ENCODE measurements around the gene CSF1.
"Not testable (repeated sequence)": the region's sequence is repeated elsewhere in the genome, so short reads cannot be mapped to it uniquely, and the experiment has no call there.

Gene CSF1, protein sequence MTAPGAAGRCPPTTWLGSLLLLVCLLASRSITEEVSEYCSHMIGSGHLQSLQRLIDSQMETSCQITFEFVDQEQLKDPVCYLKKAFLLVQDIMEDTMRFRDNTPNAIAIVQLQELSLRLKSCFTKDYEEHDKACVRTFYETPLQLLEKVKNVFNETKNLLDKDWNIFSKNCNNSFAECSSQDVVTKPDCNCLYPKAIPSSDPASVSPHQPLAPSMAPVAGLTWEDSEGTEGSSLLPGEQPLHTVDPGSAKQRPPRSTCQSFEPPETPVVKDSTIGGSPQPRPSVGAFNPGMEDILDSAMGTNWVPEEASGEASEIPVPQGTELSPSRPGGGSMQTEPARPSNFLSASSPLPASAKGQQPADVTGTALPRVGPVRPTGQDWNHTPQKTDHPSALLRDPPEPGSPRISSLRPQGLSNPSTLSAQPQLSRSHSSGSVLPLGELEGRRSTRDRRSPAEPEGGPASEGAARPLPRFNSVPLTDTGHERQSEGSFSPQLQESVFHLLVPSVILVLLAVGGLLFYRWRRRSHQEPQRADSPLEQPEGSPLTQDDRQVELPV

DNA sequence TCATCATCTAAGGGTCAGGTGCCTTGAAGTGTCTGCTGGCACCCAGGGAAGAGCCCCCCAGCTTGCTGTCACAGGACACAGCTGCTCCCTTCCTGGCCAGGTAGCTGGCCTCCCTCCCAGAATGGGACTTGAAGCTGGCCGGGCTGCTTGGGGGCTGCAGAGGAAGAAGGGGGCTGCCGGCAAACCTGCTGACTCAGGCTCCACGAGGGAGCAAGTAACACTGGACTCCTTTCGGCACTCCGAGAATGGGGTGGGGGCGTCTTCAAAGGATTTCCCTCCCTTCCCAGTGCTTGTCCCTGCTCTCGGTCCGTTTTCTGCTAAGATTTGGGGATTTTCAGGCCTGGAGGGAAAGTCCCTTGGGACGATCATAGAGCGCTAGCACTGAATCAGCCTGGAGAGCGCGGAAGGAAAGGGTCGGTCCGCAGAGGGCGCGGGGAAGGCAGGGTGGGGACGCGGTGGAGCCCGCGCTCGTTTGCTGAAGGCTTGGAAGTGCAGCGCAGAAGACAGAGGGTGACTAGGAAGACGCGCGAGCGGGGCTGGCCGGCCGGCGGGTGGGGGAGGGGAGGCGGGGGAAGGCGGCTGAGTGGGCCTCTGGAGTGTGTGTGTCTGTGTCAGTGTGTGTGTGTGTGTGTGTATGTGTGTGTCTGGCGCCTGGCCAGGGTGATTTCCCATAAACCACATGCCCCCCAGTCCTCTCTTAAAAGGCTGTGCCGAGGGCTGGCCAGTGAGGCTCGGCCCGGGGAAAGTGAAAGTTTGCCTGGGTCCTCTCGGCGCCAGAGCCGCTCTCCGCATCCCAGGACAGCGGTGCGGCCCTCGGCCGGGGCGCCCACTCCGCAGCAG is at the start of gene CSF1:
TSS of gene CSF1 (plus strand) at position 727 of the 840 bp plus-strand sequence. CDS start 175 bp downstream, outside the sequence.
- DNase-seq (ENCODE audit: low spot score), result peak; percentile 62

DNA sequence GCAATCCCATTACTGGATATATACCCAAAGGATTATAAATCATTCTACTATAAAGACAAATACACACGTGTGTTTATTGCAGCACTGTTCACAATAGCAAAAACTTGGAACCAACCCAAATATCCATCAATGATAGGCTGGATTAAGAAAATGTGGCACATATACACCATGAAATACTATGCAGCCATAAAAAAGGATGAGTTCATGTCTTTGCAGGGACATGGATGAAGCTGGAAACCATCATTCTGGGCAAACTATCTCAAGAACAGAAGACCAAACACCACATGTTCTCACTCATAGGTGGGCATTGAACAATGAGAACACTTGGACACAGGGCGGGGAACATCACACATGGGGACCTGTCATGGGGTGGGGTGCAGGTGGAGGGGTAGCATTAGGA is 49.0 kb upstream of the CSF1 start:
- not testable (repeated sequence) for DNase-seq (ENCODE audit: low spot score)

DNA sequence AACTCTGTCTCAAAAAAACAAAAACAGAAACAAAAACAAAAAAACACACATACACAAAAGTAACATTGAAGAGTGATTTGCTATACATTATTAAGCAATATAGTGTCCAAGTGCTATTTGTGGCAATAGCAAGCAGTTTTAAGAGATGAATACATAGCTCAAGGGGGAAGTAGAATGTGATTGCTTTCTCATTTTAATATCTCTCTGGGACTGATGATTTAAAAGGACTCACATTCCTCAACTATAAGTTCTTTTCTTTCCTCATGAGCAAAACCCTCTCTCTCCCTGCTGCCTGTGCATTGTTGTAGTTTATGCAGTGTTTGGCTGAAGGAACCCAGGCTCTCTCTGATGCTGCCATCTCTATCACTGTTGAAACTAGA is 47.0 kb upstream of the CSF1 start:
- DNase-seq (ENCODE audit: low spot score), result no peak

DNA sequence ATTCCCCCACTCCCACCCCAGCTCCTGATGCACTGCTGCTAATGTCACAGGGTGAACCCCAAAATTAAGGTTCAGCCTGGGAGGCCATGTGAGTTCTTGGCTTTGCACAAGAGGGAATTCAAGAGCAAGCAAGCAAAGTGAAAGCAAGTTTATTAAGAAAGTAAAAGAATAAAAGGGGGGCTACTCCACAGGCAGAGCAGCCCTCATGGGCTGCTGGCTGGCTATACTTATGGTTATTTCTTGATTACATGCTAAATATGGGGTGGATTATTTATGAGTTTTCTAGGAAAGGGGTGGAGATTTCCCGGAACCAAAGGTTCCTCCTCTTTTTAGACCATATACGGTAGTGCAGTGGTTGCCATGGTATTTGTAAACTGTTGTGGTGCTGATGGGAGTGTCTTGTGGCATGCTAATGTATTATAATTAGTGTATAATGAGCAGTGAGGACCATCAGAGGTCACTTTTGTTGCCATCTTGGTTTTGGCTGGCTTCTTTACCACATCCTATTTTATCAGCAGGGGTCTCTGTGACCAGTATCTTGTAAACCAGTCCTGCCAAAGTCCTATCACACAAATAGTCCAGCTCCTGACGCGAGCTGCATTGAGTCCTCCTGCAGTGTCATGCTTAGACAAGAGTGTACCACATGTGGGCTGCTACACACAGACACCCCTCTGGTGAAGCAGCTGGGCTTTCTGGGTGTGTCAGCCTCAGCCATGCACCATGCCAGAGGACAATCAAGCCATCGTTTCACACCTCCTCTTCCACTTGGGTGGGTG is 46.4 kb upstream of the CSF1 start:
- no peak for DNase-seq (ENCODE audit: low spot score)

DNA sequence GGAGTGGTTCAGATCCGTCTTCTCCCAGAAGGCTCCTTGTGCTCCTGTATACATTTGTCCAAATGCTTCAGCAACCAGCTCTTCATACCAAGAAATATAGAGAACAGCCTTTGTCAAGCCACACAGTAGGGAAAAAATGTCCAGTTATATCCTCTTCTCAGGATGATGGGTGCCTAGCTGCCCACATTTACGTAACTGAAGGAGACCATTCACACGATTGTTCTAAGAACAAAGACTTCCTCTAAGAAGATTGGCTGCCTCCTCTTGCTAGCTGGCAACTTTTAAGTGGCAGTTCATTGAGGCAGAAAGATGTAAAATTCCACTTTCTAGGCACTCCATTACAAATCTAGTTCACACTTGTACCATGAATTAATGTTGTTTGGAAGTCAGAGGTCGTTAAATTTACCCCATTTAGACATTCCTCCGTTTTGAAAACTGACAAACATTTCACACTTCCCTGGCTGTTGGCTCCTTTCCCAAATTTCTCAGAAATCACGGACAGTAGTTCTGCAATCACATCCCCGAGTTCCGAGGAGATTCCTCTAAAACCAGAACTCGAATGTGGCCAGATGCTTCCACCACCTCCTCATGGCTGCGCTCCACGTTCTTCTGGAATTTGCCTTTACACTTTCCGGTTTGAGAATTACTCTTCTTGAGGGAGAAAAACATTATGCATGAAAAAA is 45.6 kb upstream of the CSF1 start:
- DNase-seq (ENCODE audit: low spot score), result no peak

DNA sequence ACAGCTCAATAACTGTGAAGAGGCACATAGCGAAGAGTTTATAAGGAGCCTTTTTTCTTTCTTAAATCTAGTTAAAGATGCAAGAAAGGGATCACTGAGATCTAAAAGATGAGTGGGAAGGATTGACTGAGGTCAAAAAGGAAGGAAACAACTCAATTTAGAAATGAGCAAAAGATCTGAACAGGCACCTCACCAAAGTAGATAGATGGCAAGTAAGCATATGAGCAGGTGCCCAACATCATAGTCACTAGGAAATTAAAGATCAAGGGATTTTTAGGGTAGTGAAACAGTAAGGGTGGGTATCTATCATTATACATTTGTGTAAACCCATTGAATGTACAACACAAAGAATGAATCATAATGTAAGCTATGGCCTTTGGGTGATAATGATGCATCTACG is 44.6 kb upstream of the CSF1 start:
- DNase-seq (ENCODE audit: low spot score), result no peak

DNA sequence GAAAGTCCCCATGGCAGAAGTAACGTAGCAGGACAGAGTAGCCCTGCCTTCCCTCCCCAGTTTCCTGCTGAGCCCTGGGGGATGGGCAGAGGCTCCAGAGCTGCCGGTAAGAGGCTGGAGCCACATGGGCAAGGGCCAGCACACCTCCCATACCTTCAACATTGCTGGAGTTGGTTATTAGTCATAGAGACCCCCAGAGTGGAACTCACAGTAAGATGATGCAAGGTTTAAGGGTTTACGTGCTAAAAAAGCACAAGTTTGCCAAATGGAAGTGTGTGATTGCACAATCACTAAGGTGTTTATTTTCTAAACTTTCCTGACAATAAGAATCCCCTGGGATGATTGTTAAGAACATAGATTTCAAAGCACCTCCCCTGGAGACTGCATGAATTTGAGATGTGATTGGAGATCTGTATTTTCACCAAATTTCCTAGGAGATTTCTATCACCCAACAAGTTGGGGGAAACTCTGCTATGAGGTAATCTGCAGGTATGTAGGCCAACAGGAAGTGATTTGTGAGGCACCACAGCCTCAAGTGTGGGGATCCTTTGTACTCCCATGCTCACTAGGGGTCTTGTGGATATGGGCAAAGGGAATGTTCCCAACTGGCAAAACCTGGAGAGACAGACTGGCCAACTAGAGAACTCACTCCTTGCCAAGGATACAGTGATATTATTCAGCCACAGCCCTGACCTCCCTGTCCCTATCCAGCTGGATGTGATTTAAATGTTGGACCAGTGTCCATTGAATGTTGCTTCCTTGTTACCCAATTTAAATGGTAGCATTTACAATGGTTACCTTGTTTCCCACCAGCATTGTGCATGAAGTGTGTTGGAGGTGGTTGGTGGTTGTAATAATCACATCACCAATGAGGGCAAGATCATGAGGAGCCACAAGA is 37.1 kb upstream of the CSF1 start:
- no peak for DNase-seq (ENCODE audit: low spot score)

DNA sequence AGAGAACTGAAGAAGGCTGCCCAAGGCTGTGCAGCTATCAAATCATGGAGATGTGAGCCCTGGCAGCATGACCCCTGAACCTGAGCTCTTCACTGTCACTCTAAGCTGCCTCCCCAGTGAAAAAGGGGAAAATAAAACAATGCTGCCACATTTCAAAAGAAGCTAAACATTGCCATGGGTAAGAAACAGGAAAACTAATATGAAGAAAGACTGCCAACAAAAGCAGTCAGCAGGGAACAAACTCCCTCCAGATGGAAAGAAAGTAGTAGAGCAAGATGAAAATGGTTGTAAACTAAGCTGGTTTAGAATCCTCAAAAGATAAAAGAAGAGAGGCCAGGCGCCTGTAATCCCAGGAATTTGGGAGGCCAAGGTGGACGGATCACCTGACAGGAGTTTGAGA is 36.2 kb upstream of the CSF1 start:
- DNase-seq (ENCODE audit: low spot score), result no peak

DNA sequence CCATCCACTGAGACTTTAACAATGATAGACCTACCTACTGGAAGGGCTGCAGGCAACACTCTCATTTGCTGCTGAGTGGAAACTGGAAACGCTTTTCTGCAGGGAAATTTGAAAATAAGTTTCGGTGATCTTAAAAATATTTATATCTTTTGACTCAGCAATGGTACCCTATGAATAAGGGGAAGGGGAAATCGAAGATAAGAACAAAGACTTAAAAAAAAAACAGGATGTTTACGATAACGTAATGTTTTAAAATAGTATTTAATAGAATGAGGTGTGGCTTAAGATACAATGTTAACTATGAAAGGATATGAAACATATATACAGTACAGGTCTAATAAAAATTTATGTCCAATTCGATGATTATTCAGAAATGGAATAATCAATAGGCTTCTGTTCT is 34.8 kb upstream of the CSF1 start:
- DNase-seq (ENCODE audit: low spot score), result no peak

DNA sequence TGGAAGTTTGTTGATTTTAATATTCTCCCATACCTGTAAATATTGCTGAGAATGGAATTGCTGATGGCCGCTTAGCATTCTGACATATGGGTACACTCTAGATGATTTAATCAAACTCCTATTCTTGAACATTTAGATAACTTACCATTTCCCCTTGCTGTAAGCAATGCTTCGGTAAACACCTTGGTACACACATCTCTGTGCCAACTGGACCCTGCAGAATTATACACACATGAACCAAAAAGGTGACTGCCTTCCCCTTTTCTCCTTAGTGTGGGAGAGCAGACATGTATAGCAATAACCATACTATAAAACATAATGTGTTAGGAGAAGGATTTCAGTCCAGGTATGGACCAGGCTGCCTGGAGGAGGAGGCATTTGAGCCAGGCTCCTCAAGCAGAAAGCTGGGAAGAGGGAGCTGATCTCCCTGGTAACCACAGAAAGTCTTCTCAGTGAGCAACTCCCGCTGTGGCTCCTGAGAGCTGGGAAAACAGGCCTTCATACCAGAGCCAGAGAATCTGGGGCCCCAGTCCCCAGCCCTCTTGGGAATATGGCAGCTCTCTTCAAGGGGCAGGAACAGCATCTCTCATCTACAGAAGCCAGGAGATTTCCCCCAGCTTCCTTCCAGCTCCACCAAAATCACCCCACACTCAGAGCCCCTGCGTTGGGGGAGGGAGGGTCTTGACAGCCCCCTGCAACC is 33.9 kb upstream of the CSF1 start:
- no peak for DNase-seq (ENCODE audit: low spot score)

DNA sequence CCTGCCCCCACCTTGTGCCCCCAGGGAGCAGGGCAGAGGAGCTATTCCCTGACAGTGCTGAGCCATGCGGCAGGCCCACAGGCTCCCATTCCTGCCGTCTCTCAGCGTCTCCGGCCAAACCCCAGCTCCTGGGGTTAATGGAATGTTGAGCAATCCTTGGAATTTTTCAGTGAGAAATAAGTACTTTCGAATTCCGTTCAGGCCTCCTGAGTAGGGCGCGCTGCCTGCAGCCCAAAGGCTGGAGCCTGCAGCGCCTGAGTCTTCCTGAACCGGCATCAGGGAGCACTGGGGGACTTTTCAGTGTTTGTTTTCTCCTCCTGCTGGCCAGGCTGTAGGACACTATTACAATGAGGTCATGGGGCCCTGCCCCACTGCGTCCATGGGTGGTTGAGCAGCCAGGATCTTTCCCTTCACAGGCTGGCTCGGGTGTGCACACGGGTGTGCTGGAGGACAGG is 33.3 kb upstream of the CSF1 start:
- DNase-seq (ENCODE audit: low spot score), result peak; percentile 40

DNA sequence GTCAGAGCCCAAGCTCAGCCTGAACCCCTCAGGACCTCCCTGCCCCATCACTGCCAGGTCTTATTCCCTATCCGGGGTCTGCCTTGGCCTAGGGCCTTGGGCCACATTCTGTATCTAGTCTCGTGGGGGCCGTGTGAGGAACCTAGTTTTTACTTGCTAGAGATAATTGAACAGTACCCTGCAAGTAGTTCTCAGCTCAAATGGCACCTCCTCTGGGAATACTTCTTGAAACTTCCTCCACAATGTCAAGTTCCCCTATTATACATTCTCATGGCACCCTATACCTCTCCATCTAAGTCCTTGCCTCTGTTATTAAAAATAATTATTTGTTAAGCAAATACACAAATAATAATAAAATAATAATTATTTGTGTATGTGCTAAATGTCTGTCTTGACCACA is 32.9 kb upstream of the CSF1 start:
- DNase-seq (ENCODE audit: low spot score), result no peak

DNA sequence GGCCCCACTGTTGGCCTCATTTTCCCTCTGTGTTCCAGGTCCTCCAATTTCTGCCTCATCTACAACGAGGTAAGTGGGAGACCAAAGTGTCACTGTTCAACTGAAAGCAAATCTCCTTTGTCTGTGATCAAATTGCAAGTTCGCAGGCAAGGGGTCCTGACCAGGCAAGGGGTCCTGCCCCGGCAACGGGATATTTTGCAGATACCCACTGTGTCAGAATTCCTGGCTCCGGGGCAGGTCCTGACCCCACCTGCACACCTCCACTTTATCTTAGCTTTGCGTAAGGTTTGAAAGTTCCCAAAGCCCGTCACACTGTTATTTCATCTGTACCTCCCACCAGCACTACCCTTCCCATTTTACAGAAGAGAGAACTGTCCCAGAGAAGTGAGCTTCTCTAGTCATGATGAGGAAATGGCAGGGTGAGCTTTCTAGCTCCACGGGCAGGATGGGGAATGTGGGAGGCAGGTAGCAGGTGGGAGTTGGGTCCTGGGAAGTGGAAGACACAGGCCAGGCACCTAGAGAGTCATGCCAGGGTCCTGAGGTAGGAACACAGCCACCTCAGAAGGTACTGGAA is 32.0 kb upstream of the CSF1 start:
- no peak for DNase-seq (ENCODE audit: low spot score)

DNA sequence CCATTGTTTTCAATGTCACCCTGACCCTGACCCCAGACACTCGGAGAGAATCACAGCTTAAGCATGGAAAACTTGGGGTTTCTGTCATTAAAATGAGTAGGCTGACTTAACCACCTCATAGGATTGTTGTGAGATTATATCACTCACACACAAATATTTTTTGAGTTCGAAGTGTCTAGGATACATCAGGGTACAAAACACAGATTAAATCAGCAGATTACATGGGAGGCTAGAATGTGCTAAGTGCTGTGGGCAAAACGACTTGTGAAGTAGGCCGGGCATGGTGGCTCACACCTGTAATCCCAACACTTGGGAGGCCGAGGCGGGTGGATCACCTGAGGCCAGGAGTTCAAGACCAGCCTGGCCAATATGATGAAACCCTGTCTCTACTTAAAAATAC is 31.3 kb upstream of the CSF1 start:
- not testable (repeated sequence) for DNase-seq (ENCODE audit: low spot score)

DNA sequence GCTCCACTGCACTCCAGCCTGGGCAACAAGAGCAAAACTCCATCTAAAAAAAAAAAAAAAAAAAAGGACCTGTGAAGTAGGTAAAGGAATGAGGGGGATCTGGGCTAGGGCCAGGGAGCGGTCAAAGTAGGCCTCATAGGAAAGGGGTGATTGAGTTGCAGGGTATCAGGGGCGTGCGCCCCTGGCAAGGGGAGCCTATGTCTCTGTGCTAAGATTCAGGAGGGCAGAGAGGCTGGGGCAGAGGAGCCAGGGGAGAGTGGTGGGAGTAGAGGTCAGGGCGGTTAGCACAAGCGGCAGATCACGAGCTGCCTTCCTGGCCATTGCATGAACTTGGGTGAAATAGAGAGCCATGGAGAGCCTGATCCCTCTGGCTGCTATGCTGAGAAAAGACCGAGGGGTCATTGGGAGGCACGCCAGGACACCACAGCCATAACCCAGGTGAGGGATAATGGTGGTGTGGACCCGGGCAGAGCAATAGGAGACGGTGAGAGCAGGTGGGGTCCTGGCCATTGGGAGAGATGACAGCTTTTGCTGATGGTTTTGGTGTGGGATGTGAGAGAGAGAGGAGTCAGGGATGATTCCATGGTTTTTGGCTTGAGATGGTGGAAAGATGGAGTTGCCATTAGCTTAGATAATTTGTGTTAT is 30.6 kb upstream of the CSF1 start:
- no peak for DNase-seq (ENCODE audit: low spot score)

DNA sequence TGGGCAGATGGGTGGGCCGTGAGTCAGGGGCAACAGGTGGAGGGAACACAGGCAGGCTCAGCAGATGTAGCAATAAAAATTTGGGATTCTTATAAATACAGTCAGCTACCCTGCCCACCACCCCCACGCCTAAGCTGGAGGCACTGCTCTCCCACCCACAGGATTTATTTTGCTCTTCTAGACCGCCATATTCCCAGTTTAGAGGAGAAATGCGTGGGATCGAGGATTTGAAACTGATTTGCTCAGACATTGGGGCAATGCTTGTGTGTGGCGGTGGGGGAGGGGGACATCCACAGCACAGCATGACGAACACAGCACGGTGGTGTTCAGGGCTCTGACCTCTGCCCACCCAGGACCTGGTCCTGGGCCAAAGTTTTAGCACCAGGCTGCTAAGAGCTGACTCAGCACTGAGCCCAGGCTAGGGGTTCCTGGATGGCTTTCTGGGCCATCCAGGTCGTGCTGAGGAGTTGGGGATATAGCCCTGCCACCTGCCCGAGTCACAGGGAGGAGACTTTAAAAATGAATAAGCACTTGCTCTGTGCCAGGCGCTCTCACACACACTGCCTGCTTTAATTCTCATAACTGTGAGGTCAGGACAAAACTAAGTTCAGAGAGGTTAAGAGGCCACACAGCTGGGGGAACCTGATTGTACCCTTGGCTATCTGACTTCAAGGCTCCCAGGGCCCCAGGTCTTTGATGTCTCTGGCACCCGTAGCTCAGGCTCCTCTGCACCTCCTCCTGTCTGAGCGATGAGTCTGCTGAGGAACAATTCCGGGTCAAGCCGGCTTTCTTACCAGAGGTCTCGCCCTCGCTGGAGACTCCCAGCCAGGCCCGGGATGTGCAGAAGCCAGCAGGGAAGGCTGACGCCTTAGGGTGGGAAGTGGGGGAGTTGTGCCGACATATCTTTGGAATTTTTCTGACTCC is 29.4 kb upstream of the CSF1 start:
- DNase-seq (ENCODE audit: low spot score), result no peak

DNA sequence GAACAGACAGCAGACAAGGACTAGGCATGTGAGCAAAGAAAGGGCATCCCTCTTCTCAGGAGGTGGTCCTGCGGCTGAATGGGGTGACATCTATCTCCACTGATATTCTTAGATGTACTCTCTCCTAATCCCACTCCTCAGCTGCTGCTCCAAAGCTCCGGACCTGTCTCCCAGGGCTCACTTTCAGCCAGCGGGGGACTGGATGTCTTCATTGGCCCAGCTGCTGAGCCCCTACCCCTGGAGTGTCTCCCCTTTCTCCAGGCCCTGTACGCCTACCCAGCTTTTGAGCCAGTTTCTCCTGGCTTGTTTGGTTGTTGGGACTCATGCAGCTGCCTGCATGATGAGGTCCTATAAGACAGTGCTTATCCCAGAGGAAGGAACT is 28.8 kb upstream of the CSF1 start:
- no peak for DNase-seq (ENCODE audit: low spot score)

Measured in HuH-7.5 (cell line).